A204.1 (cell line): ENCODE data around the gene RAD51B.
"Not testable (repeated sequence)": the region's sequence is repeated elsewhere in the genome, so short reads cannot be mapped to it uniquely, and the experiment has no call there.

Source experiments
- FAIRE-seq: peaks from 2 replicates; lab custom pipeline; 2012; peaks lifted over from hg19 to GRCh38; lab: Jason Lieb, UNC

The RAD51B gene

DNA sequence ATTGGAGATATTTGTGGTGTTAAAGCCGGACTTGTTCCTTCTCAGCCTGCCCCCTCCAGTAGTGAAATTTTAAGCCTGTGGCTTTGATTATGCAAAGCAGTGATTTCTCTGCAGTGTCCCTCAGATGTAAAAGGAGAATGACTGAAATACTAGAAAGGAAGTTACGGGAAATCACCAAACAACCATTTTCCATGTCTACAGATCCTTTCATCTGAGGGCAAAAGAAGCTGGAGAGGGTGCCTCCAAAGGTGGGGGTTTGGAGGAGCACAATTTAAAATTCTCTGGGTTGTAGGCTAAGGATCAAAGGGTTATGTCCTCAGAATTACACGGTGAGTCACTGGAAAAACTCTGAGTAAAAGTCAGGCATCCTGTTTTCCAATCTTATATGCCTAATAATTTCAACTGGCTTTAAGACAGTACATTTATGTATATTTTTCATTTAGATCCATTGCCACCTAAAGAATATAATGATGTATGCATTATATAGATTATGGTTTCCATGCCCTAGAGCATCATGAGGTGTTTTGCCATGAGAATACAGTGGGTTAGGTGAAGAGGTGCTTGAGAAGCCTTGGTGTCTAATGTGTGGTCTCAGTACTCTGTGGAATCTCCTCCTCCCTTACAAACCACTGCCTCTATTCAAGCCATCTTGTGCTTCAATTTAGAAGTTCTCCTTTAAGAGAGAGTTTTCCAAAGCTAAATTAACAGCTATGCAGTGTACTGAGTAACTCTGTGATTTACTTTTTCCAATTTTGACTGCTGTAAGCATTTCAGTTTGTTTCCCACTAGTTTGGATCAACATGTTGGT, 362.1 kb downstream of the RAD51B start:
- no peak for FAIRE-seq

- no peak for FAIRE-seq
These were observed 362.9 kb downstream of the RAD51B start for GRCh38 chr14:68182492-68182891.

- not testable (repeated sequence) for FAIRE-seq
These were observed 367.1 kb downstream of the RAD51B start for GRCh38 chr14:68186500-68187276.

DNA sequence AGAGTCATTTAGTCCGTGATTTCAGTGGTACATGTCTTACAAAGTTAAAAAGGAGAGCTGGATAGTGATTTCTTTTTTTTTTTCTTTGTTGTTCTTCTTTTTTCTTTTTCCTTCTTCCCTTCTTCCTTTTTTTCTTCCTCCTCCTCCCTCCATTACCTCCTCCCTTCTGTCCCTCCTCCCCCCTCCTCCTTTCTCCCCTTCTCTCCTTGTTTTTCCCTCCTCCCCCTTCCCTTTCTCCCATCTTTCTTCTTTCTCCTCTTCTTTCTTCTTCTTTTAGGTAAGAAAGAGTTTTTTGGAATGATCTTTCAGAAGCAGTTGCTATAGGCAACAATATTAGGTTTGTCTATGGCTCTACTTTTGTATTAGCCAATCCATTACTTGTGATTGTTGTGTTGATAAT, 368.6 kb downstream of the RAD51B start:
- no peak for FAIRE-seq

- no peak for FAIRE-seq
These were observed 370.5 kb downstream of the RAD51B start for GRCh38 chr14:68190032-68190431.

GRCh38 chr14:68191567-68192321, 372.2 kb downstream of the RAD51B start:
- FAIRE-seq = no peak

GRCh38 chr14:68192935-68193334, 373.4 kb downstream of the RAD51B start:
- no peak for FAIRE-seq

DNA sequence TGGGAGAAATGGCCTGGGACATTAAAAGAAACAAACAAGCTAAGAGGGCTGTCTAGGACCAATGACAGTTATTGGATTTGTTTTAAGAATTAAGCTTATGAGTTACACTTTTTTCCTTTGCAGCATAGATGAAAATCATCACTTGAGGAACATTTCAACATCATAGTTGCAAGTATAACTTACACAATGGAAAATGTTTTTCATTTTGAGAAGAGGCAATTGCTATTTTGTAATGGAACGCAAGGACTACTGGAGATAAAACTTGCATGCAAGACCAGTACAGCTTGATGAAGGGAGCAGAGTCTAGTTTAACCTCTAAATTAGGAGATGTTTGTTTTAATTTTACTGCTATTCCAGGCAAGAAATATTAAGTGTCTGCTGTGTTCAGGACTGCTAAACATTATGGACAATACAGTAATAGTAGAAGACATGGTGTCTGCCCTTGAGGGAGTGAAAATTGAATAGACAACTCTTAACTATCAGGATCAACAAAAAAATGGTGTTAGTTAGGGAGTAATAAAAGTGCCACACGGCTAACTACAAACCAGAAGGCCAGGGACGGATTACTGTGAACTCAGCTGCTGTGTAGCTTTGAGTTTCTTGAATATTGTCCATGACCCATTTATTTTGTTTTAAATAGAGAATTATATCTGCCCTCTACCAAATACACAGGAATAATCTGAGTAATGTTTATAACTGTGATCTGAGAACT, 374.5 kb downstream of the RAD51B start:
- FAIRE-seq = no peak

DNA sequence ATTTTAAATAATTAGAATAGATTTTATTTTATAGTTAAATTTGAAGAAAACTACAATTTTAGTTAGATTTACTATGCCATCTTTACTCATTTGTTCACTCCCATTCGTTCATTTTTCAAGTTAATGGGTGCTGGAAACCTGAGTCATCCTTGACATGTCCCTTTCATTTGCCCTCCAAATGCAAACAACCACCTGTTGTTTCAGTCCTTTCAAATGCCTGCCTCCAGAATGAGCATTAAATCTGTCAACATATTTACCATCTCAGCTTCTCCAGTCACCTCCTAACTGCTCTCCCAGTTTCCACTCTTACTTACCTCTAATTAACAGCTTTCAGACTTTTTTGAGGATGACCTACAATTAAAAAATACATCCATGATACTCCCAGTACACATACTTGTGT, 375.5 kb downstream of the RAD51B start:
- no peak for FAIRE-seq

DNA sequence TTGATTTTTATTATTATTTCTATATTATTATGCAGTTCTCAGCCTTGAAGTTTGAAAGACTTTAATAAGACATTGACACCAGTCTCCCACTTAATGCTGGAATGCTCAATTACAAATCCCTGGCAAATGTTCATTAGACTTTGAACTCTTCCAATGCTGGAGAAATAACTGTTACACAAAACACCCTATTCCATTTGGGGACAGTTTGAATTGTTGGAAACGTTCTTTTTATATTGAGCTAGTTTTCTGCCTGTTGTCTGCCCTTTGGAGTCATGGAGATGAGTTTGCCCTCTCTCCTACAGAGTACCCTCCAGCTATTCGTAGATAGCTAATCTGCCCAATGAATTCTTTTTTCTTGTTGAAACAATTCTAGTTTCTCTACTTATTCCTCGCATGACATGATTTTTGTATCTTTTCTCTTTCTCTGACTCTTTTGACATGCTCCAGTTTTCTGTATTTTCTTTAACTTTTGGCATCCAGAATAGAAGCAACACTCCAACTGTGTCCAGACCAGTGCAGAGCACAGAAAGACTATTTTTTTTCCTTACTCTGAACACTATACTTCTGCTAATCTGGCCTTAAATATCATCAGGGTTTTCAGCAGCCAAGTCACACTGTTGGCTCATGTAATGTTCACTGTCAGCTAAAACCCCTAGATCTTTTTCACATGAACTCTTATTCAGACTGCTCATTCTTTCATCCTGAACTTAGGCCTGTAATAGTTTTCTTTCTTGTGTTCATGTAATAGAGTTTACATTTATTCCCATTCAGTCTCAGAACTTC, 379.3 kb downstream of the RAD51B start:
- FAIRE-seq = no peak

DNA sequence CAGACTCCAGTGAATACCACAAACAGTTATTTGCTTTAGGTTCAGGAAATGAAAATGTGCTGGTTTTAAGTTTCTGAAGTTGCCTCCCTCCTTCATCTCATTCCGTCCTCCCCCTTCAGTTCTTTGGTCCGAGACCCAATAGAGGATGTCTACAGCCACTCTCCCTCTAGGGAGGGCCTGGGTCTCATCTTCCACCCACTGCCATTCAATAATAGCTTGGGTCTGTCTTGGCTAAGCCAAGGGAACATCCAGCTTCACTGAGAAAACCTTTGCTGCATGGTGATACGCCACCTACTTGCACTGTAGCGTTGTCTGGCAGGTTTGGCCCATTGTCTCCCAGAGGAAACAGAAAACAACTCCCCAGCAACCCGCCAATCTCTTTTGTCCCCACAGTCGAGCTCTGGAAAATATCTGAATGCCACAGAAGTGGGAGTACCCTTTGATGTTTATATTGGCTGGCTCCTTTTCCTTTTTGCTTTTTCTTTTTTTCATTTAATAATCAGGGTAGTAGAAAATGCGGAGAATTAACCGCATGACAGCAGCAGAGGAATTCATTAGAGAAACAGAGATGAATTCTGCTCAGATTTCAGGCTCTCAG, 380.1 kb downstream of the RAD51B start:
- FAIRE-seq = no peak

DNA sequence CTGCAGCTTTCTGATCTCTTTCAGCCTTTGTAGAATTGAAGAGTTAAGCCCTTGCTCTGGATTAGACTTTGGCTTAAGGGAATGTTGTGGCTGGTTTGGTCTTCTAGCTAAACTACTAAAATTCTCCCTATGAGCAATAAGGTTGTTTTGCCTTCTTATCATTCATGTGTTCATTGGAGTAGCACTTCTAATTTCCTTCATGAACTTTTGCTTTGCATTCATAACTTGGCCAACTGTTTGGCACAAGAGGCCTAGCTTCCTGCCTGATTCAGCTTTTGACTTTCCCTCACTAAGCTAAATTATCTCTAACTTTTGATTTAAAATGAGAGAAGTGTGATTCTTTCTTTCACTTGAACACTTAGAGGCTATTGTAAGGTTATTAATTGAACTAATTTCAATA, 384.3 kb downstream of the RAD51B start:
- no peak for FAIRE-seq

DNA sequence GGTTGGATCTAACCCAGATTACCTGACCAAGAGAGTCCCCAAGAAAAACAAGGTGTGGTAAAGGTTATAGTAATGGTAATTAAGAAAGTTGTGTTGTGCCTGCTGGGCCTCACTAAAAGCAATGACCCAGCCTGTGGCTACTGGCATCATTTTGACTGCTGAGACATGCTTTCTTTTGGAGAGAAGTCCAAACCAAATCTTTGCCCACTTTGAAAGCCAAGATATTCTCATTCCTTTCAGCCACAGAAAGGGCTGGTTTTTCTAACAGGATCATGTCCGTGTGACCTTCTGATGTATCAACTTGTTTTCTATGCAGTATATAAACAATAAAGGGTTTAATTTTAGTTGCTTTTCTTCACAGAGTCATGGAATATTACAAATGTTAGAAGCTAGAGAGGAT, 388.6 kb downstream of the RAD51B start:
- FAIRE-seq = no peak

GRCh38 chr14:68208626-68209317, 389.2 kb downstream of the RAD51B start:
- no peak for FAIRE-seq

DNA sequence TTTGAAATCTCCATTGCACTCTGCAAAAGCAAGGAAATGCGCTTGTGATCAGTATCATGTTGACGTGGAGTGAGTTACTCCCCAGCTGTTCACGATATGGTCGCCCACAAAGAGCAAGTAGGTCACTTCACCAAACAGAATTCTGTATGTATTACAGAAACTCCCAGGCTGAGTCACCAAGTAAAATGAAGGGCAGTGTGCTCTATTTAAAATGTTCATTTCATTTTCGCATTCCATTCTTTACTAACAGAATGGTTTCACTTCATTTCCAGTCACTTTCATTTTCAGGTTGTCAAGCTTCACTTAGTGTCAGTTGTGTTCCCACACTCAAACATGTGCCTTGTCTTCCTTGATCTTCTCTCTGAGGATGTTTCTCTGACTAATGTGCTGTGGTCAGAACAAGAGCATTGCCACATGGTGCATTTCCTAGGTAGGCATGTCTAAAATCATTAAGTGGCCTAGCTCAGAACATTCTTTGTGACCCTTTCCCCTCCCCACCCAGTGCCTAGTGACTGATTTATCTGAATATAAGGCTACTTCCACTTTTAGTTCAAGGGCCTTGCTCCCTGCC, 391.2 kb downstream of the RAD51B start:
- FAIRE-seq = no peak

DNA sequence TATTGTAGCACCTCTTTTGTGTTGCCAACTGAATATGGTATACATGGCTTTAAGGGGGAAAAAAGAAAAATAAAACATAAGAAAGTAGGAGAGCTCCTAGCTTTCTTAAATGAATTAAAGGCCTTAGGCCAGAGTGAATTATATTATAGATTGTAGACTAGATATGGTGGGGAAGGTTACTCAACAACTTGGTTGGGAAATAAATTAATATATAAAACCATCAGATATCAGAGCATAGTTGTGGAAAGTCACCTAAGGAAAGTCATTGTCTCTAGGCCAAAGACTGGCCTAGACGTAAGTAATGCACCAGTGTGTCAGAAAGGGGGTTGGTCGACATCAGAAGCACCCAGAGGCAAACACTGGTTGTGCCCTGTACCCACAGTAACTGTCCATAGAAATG, 391.8 kb downstream of the RAD51B start:
- no peak for FAIRE-seq

- FAIRE-seq = no peak
These were observed 392.3 kb downstream of the RAD51B start for GRCh38 chr14:68211886-68212285.

- no peak for FAIRE-seq
These were observed 392.8 kb downstream of the RAD51B start for GRCh38 chr14:68212361-68212760.

GRCh38 chr14:68214431-68214830, 394.9 kb downstream of the RAD51B start:
- no peak for FAIRE-seq

DNA sequence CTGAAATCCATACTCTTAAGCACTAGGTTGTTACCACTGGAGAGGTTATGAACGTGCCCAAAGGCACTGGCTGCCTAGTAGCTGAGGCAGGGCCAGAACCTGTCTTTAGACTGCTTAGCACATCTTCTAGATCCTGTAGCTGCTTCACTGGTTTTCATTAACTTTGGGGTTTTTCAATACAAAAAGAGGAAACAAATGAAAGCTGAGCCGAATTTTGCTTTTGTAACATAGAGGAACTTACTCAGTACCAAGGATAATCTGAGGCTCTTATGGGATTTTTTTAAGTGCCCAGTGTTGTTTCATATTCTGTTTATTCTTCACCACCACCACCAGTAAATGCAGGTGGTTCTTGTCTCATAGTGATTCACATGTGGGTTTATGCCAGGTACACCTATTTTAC, 396.1 kb downstream of the RAD51B start:
- FAIRE-seq = no peak
